ENCODE results near the gene GUF1.

- TF ChIP-seq EZH2phosphoT487 (IDR thresholded peaks at IDR 0.05; ENCODE audit: insufficient read depth, low read depth) (no peak), EZH2 (IDR thresholded peaks at IDR 0.05; ENCODE audit: insufficient read depth, poor library complexity, severe bottlenecking) (no peak)
These were observed 22.2 kb downstream of the GUF1 start for GRCh38 chr4:44700427-44700826.
